GM12874 (cell line): ENCODE data around the gene AMPD3.

Source experiments
- TF ChIP-seq, protein P1 (sequence below): IDR thresholded peaks from 2 replicates; pipeline ENCODE4 v1.5.1; 2011; ENCODE audit warnings: low read depth, mild to moderate bottlenecking, control low read depth, low read length, moderate library complexity; ENCODE audit not compliant: insufficient read depth

The AMPD3 gene

DNA sequence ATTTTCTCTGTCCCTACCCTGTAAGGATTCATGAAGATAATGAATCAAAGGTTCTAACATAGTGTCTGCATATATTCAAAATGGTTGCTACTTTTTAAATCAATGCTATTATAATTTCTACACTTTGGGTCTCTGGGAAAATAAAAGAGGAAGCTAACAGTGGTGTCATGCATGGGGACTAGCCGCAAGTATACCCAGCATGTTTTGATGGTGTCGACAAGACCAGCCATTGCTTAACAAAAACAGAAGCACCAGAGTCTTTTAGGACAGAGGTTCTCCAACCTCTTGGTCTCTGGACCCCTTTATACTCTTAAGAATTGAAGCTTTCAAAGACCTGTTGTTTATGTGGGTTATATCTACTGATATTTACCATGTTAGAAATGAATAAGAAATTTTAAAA is 48.2 kb downstream of the AMPD3 start:
- TF ChIP-seq, protein P1, sequence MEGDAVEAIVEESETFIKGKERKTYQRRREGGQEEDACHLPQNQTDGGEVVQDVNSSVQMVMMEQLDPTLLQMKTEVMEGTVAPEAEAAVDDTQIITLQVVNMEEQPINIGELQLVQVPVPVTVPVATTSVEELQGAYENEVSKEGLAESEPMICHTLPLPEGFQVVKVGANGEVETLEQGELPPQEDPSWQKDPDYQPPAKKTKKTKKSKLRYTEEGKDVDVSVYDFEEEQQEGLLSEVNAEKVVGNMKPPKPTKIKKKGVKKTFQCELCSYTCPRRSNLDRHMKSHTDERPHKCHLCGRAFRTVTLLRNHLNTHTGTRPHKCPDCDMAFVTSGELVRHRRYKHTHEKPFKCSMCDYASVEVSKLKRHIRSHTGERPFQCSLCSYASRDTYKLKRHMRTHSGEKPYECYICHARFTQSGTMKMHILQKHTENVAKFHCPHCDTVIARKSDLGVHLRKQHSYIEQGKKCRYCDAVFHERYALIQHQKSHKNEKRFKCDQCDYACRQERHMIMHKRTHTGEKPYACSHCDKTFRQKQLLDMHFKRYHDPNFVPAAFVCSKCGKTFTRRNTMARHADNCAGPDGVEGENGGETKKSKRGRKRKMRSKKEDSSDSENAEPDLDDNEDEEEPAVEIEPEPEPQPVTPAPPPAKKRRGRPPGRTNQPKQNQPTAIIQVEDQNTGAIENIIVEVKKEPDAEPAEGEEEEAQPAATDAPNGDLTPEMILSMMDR, result no peak

DNA sequence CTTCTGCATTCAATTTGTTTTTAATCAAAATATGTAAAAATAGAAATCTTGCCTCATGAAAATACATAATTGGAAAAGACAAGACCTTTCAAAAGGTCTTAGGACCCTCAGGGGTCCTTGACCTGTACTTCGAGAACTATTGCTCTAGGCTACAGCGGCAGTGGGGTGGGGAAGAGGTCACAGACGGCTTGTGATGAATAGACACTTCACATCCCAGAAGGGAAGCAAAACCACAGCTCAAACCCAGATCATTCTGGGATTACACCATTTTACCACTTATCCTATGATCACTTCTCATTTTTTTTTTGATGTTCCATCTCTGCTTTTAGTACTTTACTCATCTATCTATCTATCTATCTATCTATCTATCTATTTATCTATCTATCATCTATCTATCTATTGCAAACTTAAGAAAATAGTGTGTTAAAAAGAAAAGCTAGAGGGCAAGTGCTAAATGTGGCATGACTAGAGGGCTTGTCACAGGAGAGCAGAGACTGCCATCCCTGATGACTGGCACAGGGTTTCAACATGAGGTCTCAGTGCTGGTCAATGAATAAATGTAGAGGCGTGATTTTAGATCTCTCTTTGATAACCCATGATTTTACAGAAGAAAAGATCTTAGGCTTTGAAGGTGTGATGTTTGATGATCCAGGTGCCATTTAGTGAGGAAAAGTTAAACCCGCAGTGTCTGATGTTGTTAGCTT is 48.9 kb downstream of the AMPD3 start:
- TF ChIP-seq, protein P1, result no peak

DNA sequence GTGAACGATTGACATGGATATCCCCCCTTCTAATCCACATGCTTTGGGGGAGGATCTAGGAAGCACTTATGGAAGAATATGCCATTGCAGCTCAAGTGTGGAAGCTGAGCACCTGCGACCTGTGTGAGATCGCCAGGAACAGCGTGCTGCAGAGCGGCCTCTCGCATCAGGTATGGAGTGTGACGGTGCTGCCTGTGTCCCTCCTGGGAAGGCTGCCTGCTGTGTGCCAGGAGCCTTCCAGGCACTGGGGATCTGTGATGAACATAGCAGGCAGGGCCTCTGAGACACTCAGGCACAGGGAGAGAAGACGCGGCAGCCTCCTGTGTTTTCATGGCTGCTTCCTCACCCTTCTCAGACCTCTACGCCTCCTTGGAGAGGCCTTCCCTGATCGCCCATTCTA is 49.4 kb downstream of the AMPD3 start:
- TF ChIP-seq, protein P1, result no peak

DNA sequence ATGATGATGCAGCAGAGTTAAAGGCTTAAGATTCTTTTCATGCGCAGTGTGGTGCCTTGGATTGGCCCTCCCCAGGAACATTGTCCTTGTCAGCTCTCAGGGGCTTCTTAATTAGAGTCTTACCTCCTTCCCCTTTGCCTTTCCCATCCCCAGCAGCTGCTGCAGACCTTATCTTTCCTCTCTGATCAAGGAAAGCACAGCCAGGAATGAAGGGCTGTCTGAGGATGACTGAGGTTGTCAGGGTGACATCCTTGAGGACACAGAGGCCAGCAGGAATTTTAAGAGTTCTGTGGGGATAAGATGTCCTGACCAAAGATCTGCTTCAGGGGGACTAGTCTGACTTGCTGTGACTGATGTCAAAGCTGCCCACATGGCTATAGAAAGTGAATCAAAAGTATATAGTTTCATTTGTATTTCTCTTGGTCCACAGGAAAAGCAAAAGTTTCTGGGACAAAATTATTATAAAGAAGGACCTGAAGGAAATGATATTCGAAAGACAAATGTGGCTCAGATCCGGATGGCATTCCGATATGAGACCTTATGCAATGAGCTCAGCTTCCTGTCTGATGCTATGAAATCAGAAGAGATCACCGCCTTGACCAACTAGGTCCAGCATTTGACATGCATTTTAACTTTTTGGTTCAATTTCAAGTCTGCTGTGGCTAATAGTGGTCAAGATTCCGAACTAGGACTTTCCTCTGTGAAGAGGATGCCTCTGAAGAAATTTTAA is 50.4 kb downstream of the AMPD3 start:
- TF ChIP-seq, protein P1, result no peak

DNA sequence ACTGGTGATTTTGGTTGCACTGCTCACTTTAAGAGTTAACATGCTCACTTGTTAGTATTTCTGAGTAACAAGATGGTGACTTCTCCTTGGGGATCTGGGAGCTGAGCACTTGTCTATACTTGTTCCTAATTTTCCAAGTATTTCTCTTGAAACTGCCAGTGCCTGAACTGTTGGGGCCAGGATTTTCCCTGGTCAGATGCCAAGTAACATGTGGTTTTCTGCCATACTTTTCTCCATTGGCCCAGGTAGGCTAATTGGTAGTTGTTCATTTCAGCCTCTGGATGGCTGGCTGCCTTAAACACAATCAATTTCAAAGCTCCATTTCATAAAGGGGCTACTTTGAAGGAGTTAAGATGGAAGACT is 50.9 kb downstream of the AMPD3 start:
- TF ChIP-seq, protein P1, result no peak

DNA sequence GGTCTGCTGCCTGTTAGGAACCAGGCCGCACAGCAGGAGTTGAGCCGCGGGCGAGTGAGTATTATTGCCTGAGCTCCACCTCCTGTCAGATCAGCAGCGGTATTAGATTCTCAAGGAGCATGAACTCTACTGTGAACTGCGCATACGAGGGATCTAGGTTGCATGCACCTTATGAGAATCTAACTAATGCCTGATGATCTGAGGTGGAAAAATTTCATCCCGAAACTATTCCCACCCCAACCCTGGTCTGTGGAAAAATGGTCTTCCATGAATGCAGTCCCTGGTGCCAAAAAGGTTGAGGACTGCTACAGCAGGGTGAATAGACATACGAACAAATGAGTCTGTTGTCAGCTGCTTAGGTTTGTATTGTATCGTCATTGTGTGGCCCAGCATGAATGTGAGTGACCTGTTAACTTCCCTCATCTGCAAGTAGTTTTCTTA is 56.1 kb downstream of the AMPD3 start:
- TF ChIP-seq, protein P1, result no peak

DNA sequence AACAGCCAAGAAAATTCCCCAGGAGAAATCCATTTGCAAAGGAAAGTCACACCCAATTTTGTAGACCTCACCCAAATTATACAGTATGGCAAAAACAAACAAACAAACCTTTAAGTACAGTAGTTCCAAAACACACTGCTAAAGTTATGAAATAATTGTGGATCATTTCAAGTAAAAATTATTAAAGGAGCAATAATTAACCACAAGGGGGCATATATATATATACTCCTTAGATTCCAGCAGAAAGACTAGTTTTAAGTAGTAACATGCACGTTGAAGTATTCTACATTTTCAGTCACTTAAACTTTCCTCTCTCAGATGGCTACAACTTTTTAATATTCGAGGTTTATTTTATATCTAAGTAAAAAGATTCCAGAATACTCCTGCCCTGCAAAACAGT is 59.1 kb downstream of the AMPD3 start:
- TF ChIP-seq, protein P1, result no peak
